Right lobe of liver (tissue), 4 donors: Measurements from ENCODE around the gene NOL4L.

Experiments
- POLR2A ChIP-seq: fragments of 450-650 bp; IDR thresholded peaks from one replicate; pipeline ENCODE4 v1.6.1; 2017; ENCODE audit warnings: antibody characterized with exemption, mild to moderate bottlenecking
- TF ChIP-seq, protein P1 (sequence below), 4 donors: fragments of 200-600 bp in 3 of 4; fragments of 450-650 bp in 1 of 4; IDR thresholded peaks; one replicate each; pipeline versions ENCODE4 v1.5.1 to v1.8.0; 2016 to 2022; ENCODE audit warnings: antibody characterized with exemption in 4 of 4, mild to moderate bottlenecking in 2 of 4
- donor health status: DM: no; HTN: no; CAD: no.
- donor health status: DM: no; HTN: no; CAD: no.
- donor health status: DM: no; HTN: yes; CAD: no.

DNA sequence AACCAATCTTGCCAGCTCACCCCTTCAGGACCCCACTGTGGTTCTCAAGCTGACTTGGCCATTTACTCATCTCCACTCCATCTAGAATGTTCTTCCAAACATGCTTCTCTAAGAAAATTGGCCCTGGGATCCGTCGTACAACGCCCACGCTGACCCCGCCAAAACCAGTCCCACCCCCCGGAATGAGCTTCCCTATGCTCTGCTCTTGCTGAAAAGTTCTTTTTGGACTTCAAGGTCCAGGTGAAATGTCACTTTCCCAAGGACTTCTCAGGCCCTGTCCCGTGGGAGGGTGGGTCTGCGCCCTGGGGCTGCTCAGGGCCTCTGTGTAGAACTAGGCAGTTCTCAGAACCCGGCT lies 9.9 kb downstream of the NOL4L start:
- TF ChIP-seq, protein P1, sequence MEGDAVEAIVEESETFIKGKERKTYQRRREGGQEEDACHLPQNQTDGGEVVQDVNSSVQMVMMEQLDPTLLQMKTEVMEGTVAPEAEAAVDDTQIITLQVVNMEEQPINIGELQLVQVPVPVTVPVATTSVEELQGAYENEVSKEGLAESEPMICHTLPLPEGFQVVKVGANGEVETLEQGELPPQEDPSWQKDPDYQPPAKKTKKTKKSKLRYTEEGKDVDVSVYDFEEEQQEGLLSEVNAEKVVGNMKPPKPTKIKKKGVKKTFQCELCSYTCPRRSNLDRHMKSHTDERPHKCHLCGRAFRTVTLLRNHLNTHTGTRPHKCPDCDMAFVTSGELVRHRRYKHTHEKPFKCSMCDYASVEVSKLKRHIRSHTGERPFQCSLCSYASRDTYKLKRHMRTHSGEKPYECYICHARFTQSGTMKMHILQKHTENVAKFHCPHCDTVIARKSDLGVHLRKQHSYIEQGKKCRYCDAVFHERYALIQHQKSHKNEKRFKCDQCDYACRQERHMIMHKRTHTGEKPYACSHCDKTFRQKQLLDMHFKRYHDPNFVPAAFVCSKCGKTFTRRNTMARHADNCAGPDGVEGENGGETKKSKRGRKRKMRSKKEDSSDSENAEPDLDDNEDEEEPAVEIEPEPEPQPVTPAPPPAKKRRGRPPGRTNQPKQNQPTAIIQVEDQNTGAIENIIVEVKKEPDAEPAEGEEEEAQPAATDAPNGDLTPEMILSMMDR (IDR thresholded peaks at IDR 0.05): no peak
- TF ChIP-seq POLR2A: no peak
